Parathyroid adenoma (tissue), 2 donors: ENCODE results near the gene CSRNP3.

Experiments used
- H2AFZ ChIP-seq: fragments of 300-600 bp; sonication (generic); one replicate; pipeline ENCODE4 v1.7.0; 2017; ENCODE audit warnings: antibody characterized with exemption, mild to moderate bottlenecking
- H3K27ac ChIP-seq: fragments of 300-600 bp; sonication (generic); one replicate; pipeline ENCODE4 v1.7.0; 2017
- H3K27me3 ChIP-seq: fragments of 300-600 bp; sonication (generic); one replicate; pipeline ENCODE4 v1.7.0; 2017; ENCODE audit warnings: low read length; ENCODE audit not compliant: control insufficient read depth, insufficient read depth
- H3K36me3 ChIP-seq: fragments of 300-600 bp; sonication (generic); one replicate; pipeline ENCODE4 v1.7.0; 2017; ENCODE audit warnings: low read length; ENCODE audit not compliant: control insufficient read depth, insufficient read depth
- H3K4me1 ChIP-seq: fragments of 300-600 bp; sonication (generic); one replicate; pipeline ENCODE4 v1.7.0; 2017; ENCODE audit warnings: control low read depth
- H3K4me2 ChIP-seq: fragments of 300-600 bp; sonication (generic); one replicate; pipeline ENCODE4 v1.7.0; 2017; ENCODE audit warnings: low read length
- H3K4me3 ChIP-seq: fragments of 300-600 bp; sonication (generic); one replicate; pipeline ENCODE4 v1.7.0; 2017; ENCODE audit warnings: low read depth, low read length
- H3K79me2 ChIP-seq: fragments of 300-600 bp; sonication (generic); one replicate; pipeline ENCODE4 v1.7.0; 2017; ENCODE audit warnings: control low read depth
- H3K9ac ChIP-seq: fragments of 300-600 bp; sonication (generic); one replicate; pipeline ENCODE4 v1.7.0; 2017; ENCODE audit warnings: mild to moderate bottlenecking
- H3K9me3 ChIP-seq: fragments of 300-600 bp; sonication (generic); one replicate; pipeline ENCODE4 v1.7.0; 2017; ENCODE audit warnings: low read length; ENCODE audit not compliant: control insufficient read depth
- CTCF ChIP-seq: fragments of 300-600 bp; sonication (generic); IDR thresholded peaks from one replicate; pipeline ENCODE4 v1.7.0; 2017; ENCODE audit warnings: antibody characterized with exemption, mild to moderate bottlenecking
- donor health status: primary hyperparathyroidism.

Gene CSRNP3

GRCh38 chr2:165469417-165469816 lies at the start of gene CSRNP3:
Gene CSRNP3, plus strand, starts transcription at chr2:165469698. Its CDS starts 125,368 bp downstream, at chr2:165595066.
- Histone ChIP-seq H3K79me2 (no peaks in the 10 kb centered on the region), H3K4me3 (peak within 1 kb of the TSS; percentile 41), H3K27me3 (no peaks in the 10 kb centered on the region), H3K4me1 (no peaks in the 10 kb centered on the region), H3K4me2 (peak within 1 kb of the TSS; percentile 61), H3K36me3 (no peaks in the 10 kb centered on the region), H3K27ac (no peak within 1 kb of the TSS), H2AFZ (peak within 1 kb of the TSS; percentile 76), H3K9me3 (no peaks in the 10 kb centered on the region), H3K9ac (no peak within 1 kb of the TSS)
- no peak for TF ChIP-seq CTCF

DNA sequence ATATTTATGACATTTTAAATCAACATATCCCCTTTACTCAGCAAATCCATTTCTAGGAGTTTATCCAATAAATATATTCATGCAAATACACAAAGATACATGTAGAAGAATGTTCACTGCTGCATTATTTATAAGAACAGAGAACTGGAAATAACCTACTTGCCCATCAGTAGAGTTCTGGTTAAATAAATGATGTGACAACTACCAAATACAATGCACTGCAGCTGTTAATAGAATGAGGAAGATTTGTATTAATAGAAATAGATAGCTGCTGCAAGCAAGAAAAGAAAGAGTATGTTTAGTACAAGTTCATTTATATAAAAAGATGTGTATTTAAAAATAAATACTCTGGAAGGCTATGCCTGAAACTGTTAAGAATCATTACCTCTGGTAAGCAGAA lies 49.3 kb upstream of the CSRNP3 start:
- Histone ChIP-seq H3K4me2 (no peak overlapping the region), H3K4me3 (no peak overlapping the region), H3K4me1 (no peaks in the 10 kb centered on the region), H3K36me3 (no peaks in the 10 kb centered on the region), H3K79me2 (no peaks in the 10 kb centered on the region), H2AFZ (no peak overlapping the region), H3K27ac (no peak overlapping the region), H3K27me3 (no peaks in the 10 kb centered on the region), H3K9me3 (no peaks in the 10 kb centered on the region), H3K9ac (no peak overlapping the region)
- no peak for TF ChIP-seq CTCF

- no peak for TF ChIP-seq CTCF
Measured at GRCh38 chr2:165423081-165423480, 46.4 kb upstream of the CSRNP3 start.

GRCh38 chr2:165425556-165425955 lies 43.9 kb upstream of the CSRNP3 start:
- H3K9me3 ChIP-seq: no peaks in the 10 kb centered on the region
- H3K9ac ChIP-seq: no peak overlapping the region
- no peak overlapping the region for H2AFZ ChIP-seq
- H3K4me1 ChIP-seq: no peaks in the 10 kb centered on the region
- no peak for TF ChIP-seq CTCF
- H3K79me2 ChIP-seq: no peaks in the 10 kb centered on the region
- no peaks in the 10 kb centered on the region for H3K36me3 ChIP-seq
- H3K4me2 ChIP-seq: no peak overlapping the region
- H3K27ac ChIP-seq: no peak overlapping the region
- H3K27me3 ChIP-seq: no peaks in the 10 kb centered on the region
- H3K4me3 ChIP-seq: no peak overlapping the region

More at GRCh38 chr2:165423081-165423480, 46.4 kb upstream of the CSRNP3 start:
- Histone ChIP-seq H3K27me3 (no peaks in the 10 kb centered on the region), H3K27ac (no peak overlapping the region), H3K36me3 (no peaks in the 10 kb centered on the region), H2AFZ (no peak overlapping the region), H3K4me1 (no peaks in the 10 kb centered on the region), H3K4me3 (no peak overlapping the region), H3K9ac (no peak overlapping the region), H3K79me2 (no peaks in the 10 kb centered on the region), H3K9me3 (no peaks in the 10 kb centered on the region), H3K4me2 (no peak overlapping the region)

DNA sequence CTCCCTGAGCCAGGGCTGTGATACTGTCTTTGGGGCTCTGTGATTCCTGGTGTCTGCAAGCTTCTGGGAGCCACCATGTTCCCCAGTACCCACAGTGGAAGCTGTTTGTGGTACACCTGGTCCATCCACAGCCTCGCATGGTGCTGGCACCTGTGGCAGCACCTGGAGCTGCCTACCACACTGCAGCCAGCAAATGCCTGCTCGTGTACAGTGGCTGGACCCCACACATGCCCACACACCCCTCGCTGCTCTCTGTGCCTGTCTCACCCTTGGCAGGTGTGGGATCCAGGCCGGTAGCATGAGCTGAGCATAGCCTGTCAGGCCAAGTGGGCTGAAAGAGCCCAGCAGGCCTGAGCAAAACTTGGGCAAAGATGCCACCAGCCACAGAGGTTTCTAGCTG lies 41.8 kb upstream of the CSRNP3 start:
- Histone ChIP-seq H3K4me1 (no peaks in the 10 kb centered on the region), H2AFZ (no peak overlapping the region), H3K27ac (no peak overlapping the region), H3K4me2 (no peak overlapping the region), H3K9me3 (no peaks in the 10 kb centered on the region), H3K9ac (no peak overlapping the region), H3K36me3 (no peaks in the 10 kb centered on the region), H3K27me3 (no peaks in the 10 kb centered on the region), H3K4me3 (no peak overlapping the region), H3K79me2 (no peaks in the 10 kb centered on the region)
- no peak for TF ChIP-seq CTCF
